Epithelial cell of esophagus (primary cell): ENCODE measurements around the gene ALK.
A peak's percentile ranks its signal among the peaks of the same experiment; 100 is the strongest.

Experiments used
- DNase-seq: peaks from one replicate; pipeline ENCODE4 v3.0.0; 2010; ENCODE audit warnings: low read depth
- H3K4me3 ChIP-seq: 2 replicates; pipeline ENCODE4 v1.5.1; 2011; ENCODE audit warnings: mild to moderate bottlenecking, low read length, control low read depth
- CTCF ChIP-seq: IDR thresholded peaks from 2 replicates; pipeline ENCODE4 v1.5.1; 2011; ENCODE audit warnings: low read depth, mild to moderate bottlenecking, low read length, control low read depth, inconsistent platforms; ENCODE audit not compliant: insufficient read depth; ENCODE audit errors: missing control alignments

ALK gene

GRCh38 chr2:29923110-29923721 is 1.8 kb upstream of the ALK start:
- DNase-seq = peak; percentile 74
- peak; percentile 94 for TF ChIP-seq CTCF
- H3K4me3 ChIP-seq = no peak overlapping the region

GRCh38 chr2:29922605-29923004 is 1.2 kb upstream of the ALK start:
- H3K4me3 ChIP-seq = no peak overlapping the region
- no peak for TF ChIP-seq CTCF
- no peak for DNase-seq

DNA sequence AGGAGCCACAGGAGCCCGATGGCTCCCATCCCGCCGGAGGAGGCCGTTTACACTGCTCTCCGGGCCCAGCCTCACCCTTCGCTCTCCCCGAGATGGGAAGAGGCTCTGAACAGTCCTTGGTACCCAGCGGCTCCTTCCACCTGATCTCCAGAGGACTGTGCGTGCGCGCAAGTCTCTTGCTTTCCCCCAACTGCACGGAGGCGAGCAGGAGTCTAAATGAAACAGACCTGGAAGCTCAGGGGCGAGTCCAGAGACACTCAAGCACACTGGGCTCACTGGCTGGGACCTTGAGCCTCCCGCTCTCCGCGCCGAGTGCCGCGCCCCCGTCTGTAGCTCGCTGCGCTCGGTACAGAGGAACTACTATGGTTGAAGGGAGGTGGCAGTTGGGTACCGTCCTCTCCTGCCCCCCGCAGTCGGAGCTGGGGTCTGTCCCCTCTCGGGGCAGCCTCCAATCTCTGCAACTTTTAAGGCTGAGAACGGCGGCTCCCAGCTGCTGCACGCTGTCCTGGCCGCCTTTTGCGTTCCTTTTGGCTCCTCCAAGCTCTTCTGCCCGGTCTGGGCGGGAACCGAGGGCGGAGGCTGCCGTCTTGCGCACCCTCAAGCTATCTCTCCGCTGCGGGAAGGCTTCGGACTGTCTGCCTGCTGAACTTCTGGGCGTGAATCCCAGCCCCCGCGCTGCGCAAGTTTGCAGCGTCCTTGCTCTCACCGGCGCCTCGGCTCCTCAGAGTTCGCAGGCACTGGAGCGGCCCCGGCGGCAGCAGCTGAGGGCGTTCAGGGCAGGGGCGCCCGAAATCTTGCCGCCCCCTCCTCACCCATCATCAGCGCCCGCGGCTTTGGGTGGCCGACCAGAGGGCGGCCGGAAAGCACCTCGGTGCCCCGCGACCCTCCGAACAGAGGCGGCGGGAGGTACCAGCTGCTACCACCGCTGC is 491 bp downstream of the ALK start:
- peak; percentile 30 for DNase-seq
- TF ChIP-seq CTCF = no peak
- no peak overlapping the region for H3K4me3 ChIP-seq

- DNase-seq = peak; percentile 60
- no peak overlapping the region for H3K4me3 ChIP-seq
- TF ChIP-seq CTCF = no peak
These were observed 1.2 kb downstream of the ALK start for GRCh38 chr2:29920130-29920577.

DNA sequence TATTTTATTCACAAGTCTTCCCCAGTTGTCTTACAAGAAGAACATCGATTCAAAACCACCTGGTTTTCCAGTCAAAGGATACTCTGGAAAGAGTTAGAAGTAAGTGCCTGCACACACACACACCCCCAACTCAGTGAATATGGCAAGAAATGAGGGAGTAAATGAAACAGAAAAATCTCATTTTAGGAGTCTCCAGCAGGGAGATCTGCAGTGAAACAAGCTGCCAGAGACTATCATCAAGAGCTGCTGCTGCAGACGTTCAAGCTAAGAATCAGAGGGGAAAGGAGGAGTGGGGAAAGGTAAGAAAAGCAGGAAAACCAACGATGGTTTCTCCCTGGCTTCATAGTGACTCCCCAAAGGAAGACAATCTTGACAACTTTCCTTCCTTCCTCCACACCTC is 2.4 kb downstream of the ALK start:
- H3K4me3 ChIP-seq = no peak overlapping the region
- DNase-seq = no peak
- no peak for TF ChIP-seq CTCF

DNA sequence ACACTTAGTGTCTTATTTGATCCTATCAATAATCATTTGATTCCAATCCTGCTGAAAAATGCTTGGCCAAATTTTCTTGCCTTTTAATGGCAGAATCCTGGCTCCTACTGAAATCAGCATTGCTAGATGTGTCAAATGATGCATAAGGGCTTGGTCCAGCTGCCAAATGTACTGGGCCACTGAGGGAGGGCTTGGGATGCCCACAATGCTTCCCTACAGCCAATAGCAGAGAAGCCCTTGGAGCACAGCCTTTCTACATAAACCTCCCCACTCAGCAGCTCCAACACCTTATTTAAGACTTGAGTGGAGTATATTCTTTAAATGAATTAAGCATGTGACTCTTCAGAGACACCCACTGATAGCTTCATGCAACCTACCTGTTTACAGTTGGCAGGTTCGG is 3.6 kb downstream of the ALK start:
- DNase-seq = no peak
- no peak overlapping the region for H3K4me3 ChIP-seq
- no peak for TF ChIP-seq CTCF
